Upper lobe of left lung (tissue), 4 donors: ENCODE data around the gene OR4C45.

Experiments used
- CTCF ChIP-seq, 6 experiments: fragments of 450-650 bp in 4 of 6; fragments of 200-600 bp in 2 of 6; sonication (generic) in 2 of 6; IDR thresholded peaks; one replicate each; pipeline ENCODE4 v1.5.1; 2016 to 2019; ENCODE audit warnings: antibody characterized with exemption in 6 of 6
- POLR2A ChIP-seq, 4 donors: fragments of 450-650 bp; IDR thresholded peaks; one replicate each; pipeline ENCODE4 v1.5.1; 2016 to 2017; ENCODE audit warnings: antibody characterized with exemption in 4 of 4, mild to moderate bottlenecking in 2 of 4

- no peak for TF ChIP-seq CTCF (IDR thresholded peaks at IDR 0.05)
- TF ChIP-seq POLR2A (IDR thresholded peaks at IDR 0.05) = no peak
Measured at GRCh38 chr11:50037251-50037650, 4.6 kb downstream of the OR4C45 start.
